SK-N-SH (cell line): ENCODE results near the gene SCARF2. TPM values are rescaled to one million over a fixed set of nuclear protein-coding genes. Genes with fewer than 3 reads are reported as not detected.

Experiments used
- CTCF ChIA-PET: fragments of 300-600, 350-600 bp; formaldehyde crosslinking; extraction: SDS; loops from one replicate; lab custom pipeline; 2021; lab: Yijun Ruan, JAX
- POLR2A ChIA-PET: fragments of 350-600 bp; sonication (Branson Sonifier 250); formaldehyde crosslinking; extraction: SDS; loops from one replicate; lab custom pipeline; 2020; ENCODE audit warnings: antibody characterized with exemption, inconsistent platforms; lab: Yijun Ruan, JAX
- DNase-seq: peaks from one replicate; pipeline ENCODE4 v3.0.0; 2012
- H2AFZ ChIP-seq: fragments of 200-600 bp; sonication (generic); 2 replicates; pipeline ENCODE4 v1.8.1; 2016; ENCODE audit warnings: antibody characterized with exemption, mild to moderate bottlenecking, low read depth
- H3F3A ChIP-seq: fragments of 200-600 bp; sonication (generic); replicated peaks from 2 replicates; pipeline ENCODE3; 2016; ENCODE audit warnings: antibody characterized with exemption, mild to moderate bottlenecking; ENCODE audit not compliant: insufficient read depth
- H3K27ac ChIP-seq, 2 experiments: fragments of 200-500 bp in 1 of 2; fragments of 200-600 bp in 1 of 2; sonication (Bioruptor generic) in 1 of 2; sonication (generic), shearing (Covaris generic) in 1 of 2; 2 replicates each; pipeline versions ENCODE4 v1.5.1 to v1.6.1; 2014 to 2016; ENCODE audit warnings: low read depth in 2 of 2, inconsistent platforms in 1 of 2, low read length in 1 of 2, mild to moderate bottlenecking in 1 of 2, mixed read lengths in 1 of 2
- H3K27me3 ChIP-seq: fragments of 200-600 bp; sonication (generic), shearing (Covaris generic); 2 replicates; pipeline ENCODE4 v1.6.1; 2016; ENCODE audit warnings: mixed run types; ENCODE audit not compliant: insufficient read depth
- H3K36me3 ChIP-seq, 2 experiments: fragments of 200-500 bp in 1 of 2; fragments of 200-600 bp in 1 of 2; sonication (Bioruptor generic) in 1 of 2; sonication (generic) in 1 of 2; replicated peaks in 1 of 2; 2 replicates each; pipeline versions ENCODE3 to v1.5.1; 2014 to 2016; ENCODE audit warnings: low read length in 1 of 2, mild to moderate bottlenecking in 1 of 2; ENCODE audit not compliant: insufficient read depth in 2 of 2, control insufficient read depth in 1 of 2
- H3K4me1 ChIP-seq, 2 experiments: fragments of 200-500 bp in 1 of 2; fragments of 200-600 bp in 1 of 2; sonication (Bioruptor generic) in 1 of 2; sonication (generic), shearing (Covaris generic) in 1 of 2; 2 replicates each; pipeline versions ENCODE4 v1.5.1 to v1.6.1; 2014 to 2016; ENCODE audit warnings: low read depth in 1 of 2, low read length in 1 of 2, mixed run types in 1 of 2; ENCODE audit not compliant: insufficient read depth in 2 of 2, control insufficient read depth in 1 of 2
- H3K4me2 ChIP-seq: fragments of 200-600 bp; sonication (generic), shearing (Covaris generic); 2 replicates; pipeline ENCODE4 v1.6.1; 2017; ENCODE audit warnings: mixed run types
- H3K4me3 ChIP-seq, 2 experiments: fragments of 200-500 bp in 1 of 2; fragments of 200-600 bp in 1 of 2; sonication (Bioruptor generic) in 1 of 2; sonication (generic), shearing (Covaris generic) in 1 of 2; 2 replicates each; pipeline versions ENCODE4 v1.5.1 to v1.8.1; 2014 to 2016; ENCODE audit warnings: low read depth in 2 of 2, inconsistent platforms in 1 of 2, low read length in 1 of 2, mild to moderate bottlenecking in 1 of 2, mixed read lengths in 1 of 2, moderate library complexity in 1 of 2
- H3K79me2 ChIP-seq: fragments of 200-600 bp; sonication (generic); 2 replicates; pipeline ENCODE4 v1.8.1; 2017; ENCODE audit warnings: mild to moderate bottlenecking; ENCODE audit not compliant: insufficient read depth
- H3K9ac ChIP-seq: fragments of 200-600 bp; sonication (generic); 2 replicates; pipeline ENCODE4 v1.6.1; 2017; ENCODE audit warnings: mixed run types
- H3K9me2 ChIP-seq: fragments of 200-600 bp; sonication (generic); 2 replicates; pipeline ENCODE4 v1.6.1; 2017; ENCODE audit warnings: mixed run types
- H3K9me3 ChIP-seq: fragments of 200-600 bp; sonication (generic); 2 replicates; pipeline ENCODE4 v1.6.1; 2017; ENCODE audit warnings: mixed run types, mild to moderate bottlenecking, moderate library complexity
- H4K20me1 ChIP-seq: fragments of 200-600 bp; sonication (generic); 2 replicates; pipeline ENCODE4 v1.6.1; 2017; ENCODE audit warnings: mild to moderate bottlenecking, mixed run types; ENCODE audit not compliant: insufficient read depth
- CHD2 ChIP-seq: fragments of 150-350 bp; IDR thresholded peaks from 2 replicates; pipeline ENCODE4 v1.6.1; 2018; ENCODE audit warnings: low read length; ENCODE audit not compliant: partially characterized antibody
- ELF1 ChIP-seq: IDR thresholded peaks from 2 replicates; pipeline ENCODE4 v1.4.0; 2012
- FOXJ3 ChIP-seq: sonication (generic); formaldehyde crosslinking; IDR thresholded peaks from 2 replicates; pipeline ENCODE4 v1.5.1; 2020; ENCODE audit warnings: mild to moderate bottlenecking, missing genetic modification reagents
- GATA2 ChIP-seq: sonication (generic); formaldehyde crosslinking; IDR thresholded peaks from 2 replicates; pipeline ENCODE4 v1.5.0; 2020; ENCODE audit warnings: mild to moderate bottlenecking, missing genetic modification reagents
- MEF2A ChIP-seq: IDR thresholded peaks from 2 replicates; pipeline ENCODE4 v1.4.0; 2012; ENCODE audit warnings: low read depth, borderline replicate concordance
- RXRA ChIP-seq: IDR thresholded peaks from 2 replicates; pipeline ENCODE4 v1.4.0; 2012; ENCODE audit warnings: low read depth, mild to moderate bottlenecking, borderline replicate concordance
- SMC3 ChIP-seq: IDR thresholded peaks from 2 replicates; pipeline ENCODE4 v1.6.1; 2012; ENCODE audit warnings: low read depth, low read length, improper control_type of control experiment
- YY1 ChIP-seq: IDR thresholded peaks from 2 replicates; pipeline ENCODE4 v1.4.0; 2012; ENCODE audit warnings: low read depth, mild to moderate bottlenecking
- WGBS: methylation state at CpG from one replicate; pipeline ENCODE4 v1.1.6; 2017; ENCODE audit warnings: low lambda C conversion rate; 5-methylcytosine and 5-hydroxymethylcytosine counted together
- polyA plus RNA-seq, 3 experiments: library from polyadenylated mRNA; depleted of rRNA; stranded (reverse); fragments of >200 nt; gene quantifications; 2 replicates each; pipeline ENCODE4 v1.2.3, GENCODE V29; 2012
- TF ChIP-seq, protein P1 (sequence below): IDR thresholded peaks from 2 replicates; pipeline ENCODE4 v1.4.0; 2012; ENCODE audit warnings: low read depth, borderline replicate concordance
- TF ChIP-seq, protein P2 (sequence below): IDR thresholded peaks from 2 replicates; pipeline ENCODE4; 2012
- TF ChIP-seq, protein P3 (sequence below): fragments of 150-350 bp; IDR thresholded peaks from 2 replicates; pipeline ENCODE4 v1.6.1; 2017; ENCODE audit warnings: antibody characterized with exemption, low read length, low read depth, borderline replicate concordance
- TF ChIP-seq, protein P4 (sequence below): fragments of 150-350 bp; IDR thresholded peaks from 2 replicates; pipeline ENCODE4 v1.6.1; 2016; ENCODE audit warnings: mild to moderate bottlenecking, low read depth, low read length
- TF ChIP-seq, protein P5 (sequence below): IDR thresholded peaks from 2 replicates; pipeline ENCODE4 v1.4.0; 2012; ENCODE audit warnings: low read depth, borderline replicate concordance

Gene SCARF2
- polyA plus RNA-seq, 1 of the 3 experiments (the other 2 are of a cell fraction) = 49.0 TPM

DNA sequence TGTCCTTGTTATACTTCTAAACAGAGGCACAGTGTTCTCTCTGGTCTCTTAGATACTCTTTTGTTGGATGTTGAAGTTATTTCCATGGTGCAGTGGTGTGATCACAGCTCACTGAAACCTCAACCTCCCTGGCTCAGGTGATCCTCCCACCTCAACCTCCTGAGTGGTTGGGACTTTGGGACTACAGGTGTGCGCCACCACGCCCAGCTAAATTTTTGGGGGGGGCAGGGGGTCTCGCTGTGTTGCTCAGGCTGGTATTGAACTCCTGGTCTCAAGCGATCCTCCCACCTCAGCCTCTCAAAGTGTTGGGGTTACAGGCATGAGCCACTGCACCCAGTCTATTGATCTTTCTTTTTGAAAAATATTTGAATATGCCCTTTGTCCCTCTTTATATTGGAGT, 28.7 kb downstream of the SCARF2 start:
- Histone ChIP-seq H4K20me1 (no peaks in the 10 kb centered on the region), H3K4me3 (no peak overlapping the region), H3K27ac (no peak overlapping the region), H2AFZ (no peak overlapping the region), H3K9me2 (no peaks in the 10 kb centered on the region), H3K79me2 (no peaks in the 10 kb centered on the region), H3K4me1 (no peaks in the 10 kb centered on the region), H3K36me3 (peaks cover 0 to 24% of the 10 kb centered on the region in 2 experiments), H3K9me3 (no peaks in the 10 kb centered on the region), H3F3A (no peaks in the 10 kb centered on the region), H3K9ac (no peak overlapping the region), H3K27me3 (no peaks in the 10 kb centered on the region), H3K4me2 (no peak overlapping the region)
- ChIA-PET POLR2A (no interaction called here), CTCF (interaction anchor here (3.1 to 3.2 kb wide), 2 partner anchors 9 to 47 kb away, joined by 14 to 18 read pairs; no protein-coding TSS in a partner anchor)
- WGBS = 96% methylated on average over 4 of the region's 4 CpGs
- DNase-seq = no peak
- TF ChIP-seq, protein P1, sequence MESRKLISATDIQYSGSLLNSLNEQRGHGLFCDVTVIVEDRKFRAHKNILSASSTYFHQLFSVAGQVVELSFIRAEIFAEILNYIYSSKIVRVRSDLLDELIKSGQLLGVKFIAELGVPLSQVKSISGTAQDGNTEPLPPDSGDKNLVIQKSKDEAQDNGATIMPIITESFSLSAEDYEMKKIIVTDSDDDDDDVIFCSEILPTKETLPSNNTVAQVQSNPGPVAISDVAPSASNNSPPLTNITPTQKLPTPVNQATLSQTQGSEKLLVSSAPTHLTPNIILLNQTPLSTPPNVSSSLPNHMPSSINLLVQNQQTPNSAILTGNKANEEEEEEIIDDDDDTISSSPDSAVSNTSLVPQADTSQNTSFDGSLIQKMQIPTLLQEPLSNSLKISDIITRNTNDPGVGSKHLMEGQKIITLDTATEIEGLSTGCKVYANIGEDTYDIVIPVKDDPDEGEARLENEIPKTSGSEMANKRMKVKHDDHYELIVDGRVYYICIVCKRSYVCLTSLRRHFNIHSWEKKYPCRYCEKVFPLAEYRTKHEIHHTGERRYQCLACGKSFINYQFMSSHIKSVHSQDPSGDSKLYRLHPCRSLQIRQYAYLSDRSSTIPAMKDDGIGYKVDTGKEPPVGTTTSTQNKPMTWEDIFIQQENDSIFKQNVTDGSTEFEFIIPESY = no peak
- no peak for TF ChIP-seq YY1
- no peak for TF ChIP-seq SMC3
- TF ChIP-seq, protein P2, sequence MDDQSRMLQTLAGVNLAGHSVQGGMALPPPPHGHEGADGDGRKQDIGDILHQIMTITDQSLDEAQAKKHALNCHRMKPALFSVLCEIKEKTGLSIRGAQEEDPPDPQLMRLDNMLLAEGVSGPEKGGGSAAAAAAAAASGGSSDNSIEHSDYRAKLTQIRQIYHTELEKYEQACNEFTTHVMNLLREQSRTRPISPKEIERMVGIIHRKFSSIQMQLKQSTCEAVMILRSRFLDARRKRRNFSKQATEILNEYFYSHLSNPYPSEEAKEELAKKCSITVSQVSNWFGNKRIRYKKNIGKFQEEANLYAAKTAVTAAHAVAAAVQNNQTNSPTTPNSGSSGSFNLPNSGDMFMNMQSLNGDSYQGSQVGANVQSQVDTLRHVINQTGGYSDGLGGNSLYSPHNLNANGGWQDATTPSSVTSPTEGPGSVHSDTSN = no peak
- TF ChIP-seq ELF1 = no peak
- TF ChIP-seq GATA2 = no peak
- TF ChIP-seq FOXJ3 (CRISPR knock-in tag) = no peak
- no peak for TF ChIP-seq MEF2A
- no peak for TF ChIP-seq CHD2
- TF ChIP-seq, protein P3, sequence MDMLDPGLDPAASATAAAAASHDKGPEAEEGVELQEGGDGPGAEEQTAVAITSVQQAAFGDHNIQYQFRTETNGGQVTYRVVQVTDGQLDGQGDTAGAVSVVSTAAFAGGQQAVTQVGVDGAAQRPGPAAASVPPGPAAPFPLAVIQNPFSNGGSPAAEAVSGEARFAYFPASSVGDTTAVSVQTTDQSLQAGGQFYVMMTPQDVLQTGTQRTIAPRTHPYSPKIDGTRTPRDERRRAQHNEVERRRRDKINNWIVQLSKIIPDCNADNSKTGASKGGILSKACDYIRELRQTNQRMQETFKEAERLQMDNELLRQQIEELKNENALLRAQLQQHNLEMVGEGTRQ = no peak
- TF ChIP-seq RXRA = no peak
- TF ChIP-seq, protein P4, sequence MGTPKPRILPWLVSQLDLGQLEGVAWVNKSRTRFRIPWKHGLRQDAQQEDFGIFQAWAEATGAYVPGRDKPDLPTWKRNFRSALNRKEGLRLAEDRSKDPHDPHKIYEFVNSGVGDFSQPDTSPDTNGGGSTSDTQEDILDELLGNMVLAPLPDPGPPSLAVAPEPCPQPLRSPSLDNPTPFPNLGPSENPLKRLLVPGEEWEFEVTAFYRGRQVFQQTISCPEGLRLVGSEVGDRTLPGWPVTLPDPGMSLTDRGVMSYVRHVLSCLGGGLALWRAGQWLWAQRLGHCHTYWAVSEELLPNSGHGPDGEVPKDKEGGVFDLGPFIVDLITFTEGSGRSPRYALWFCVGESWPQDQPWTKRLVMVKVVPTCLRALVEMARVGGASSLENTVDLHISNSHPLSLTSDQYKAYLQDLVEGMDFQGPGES = no peak
- TF ChIP-seq, protein P5, sequence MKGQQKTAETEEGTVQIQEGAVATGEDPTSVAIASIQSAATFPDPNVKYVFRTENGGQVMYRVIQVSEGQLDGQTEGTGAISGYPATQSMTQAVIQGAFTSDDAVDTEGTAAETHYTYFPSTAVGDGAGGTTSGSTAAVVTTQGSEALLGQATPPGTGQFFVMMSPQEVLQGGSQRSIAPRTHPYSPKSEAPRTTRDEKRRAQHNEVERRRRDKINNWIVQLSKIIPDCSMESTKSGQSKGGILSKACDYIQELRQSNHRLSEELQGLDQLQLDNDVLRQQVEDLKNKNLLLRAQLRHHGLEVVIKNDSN = no peak
